Measurements from ENCODE around the gene FBXW12. TPM values are rescaled to one million over a fixed set of nuclear protein-coding genes. Genes with fewer than 3 reads are reported as not detected.

Gene FBXW12
- total and polyA plus RNA-seq, 2 of the 8 experiments (the other 6 are each of a cell fraction or from before 2014, with no cell fraction given) = 0.35 to 0.85 TPM

- no peak overlapping the region for H3K23ac ChIP-seq (ENCODE audit: insufficient read length)
- no peak overlapping the region for H2BK12ac ChIP-seq (ENCODE audit: low read depth, low read length)
- no peak overlapping the region for H3K56ac ChIP-seq (replicated peaks; ENCODE audit: insufficient read length, low read depth, low read length)
- no peak overlapping the region for H3K4me2 ChIP-seq (ENCODE audit: insufficient read depth in 1 of 2, low read depth in 2 of 2, low read length in 2 of 2)
- no peak overlapping the region for H2BK120ac ChIP-seq (replicated peaks; ENCODE audit: low read depth, low read length)
- H3K79me2 ChIP-seq (ENCODE audit: control insufficient read depth in 1 of 2, insufficient read depth in 2 of 2, low read length in 2 of 2) = no peaks in the 10 kb centered on the region
- DNase-seq (ENCODE audit: low read depth in 1 of 2, low spot score in 2 of 2) = no peak
- no peak overlapping the region for H3K9ac ChIP-seq (replicated peaks in 1 of 4; ENCODE audit: extremely low read depth in 1 of 4, low read depth in 3 of 4, low read length in 3 of 4)
- peaks cover 38 to 67% (median 61%) of the 10 kb centered on the region in 4 experiments for H3K36me3 ChIP-seq (ENCODE audit: control insufficient read depth in 2 of 4, insufficient read depth in 4 of 4, low read length in 3 of 4)
- FAIRE-seq = no peak
- H3K4ac ChIP-seq (replicated peaks; ENCODE audit: insufficient read length, low read depth, low read length) = no peak overlapping the region
- no peak overlapping the region for H2BK5ac ChIP-seq (ENCODE audit: low read depth, low read length)
- TF ChIP-seq JUN (IDR thresholded peaks at IDR 0.05; ENCODE audit: low read depth, low read length) = no peak
- no peak for TF ChIP-seq ATF2 (IDR thresholded peaks at IDR 0.05; ENCODE audit: low read length)
- no peak for TF ChIP-seq ATF3 (IDR thresholded peaks at IDR 0.05; ENCODE audit: insufficient read depth, low read depth, low read length)
- no peak for TF ChIP-seq RXRA (IDR thresholded peaks at IDR 0.05; ENCODE audit: insufficient read depth, low read depth, low read length)
- TF ChIP-seq SIN3A (conservative IDR thresholded peaks at IDR 0.05 in 1 of 2, IDR thresholded peaks at IDR 0.05 in 1 of 2; ENCODE audit: low read depth in 1 of 2, low read length in 2 of 2) = no peak
- no peak for TF ChIP-seq KDM1A (IDR thresholded peaks at IDR 0.05; ENCODE audit: borderline replicate concordance, low read length)
- no peak for TF ChIP-seq EP300 (IDR thresholded peaks at IDR 0.05; ENCODE audit: borderline replicate concordance in 1 of 2, low read depth in 2 of 2, low read length in 2 of 2)
- no peaks in the 10 kb centered on the region for H3K9me3 ChIP-seq (ENCODE audit: insufficient read depth in 2 of 2, low read depth in 1 of 2, low read length in 1 of 2)
- no peaks in the 10 kb centered on the region for H3K79me1 ChIP-seq (ENCODE audit: low read depth, low read length)
- H2AK5ac ChIP-seq (ENCODE audit: low read depth, low read length) = no peak overlapping the region
- 92% methylated on average over 13 of the region's 13 CpGs; no CpG with 5 or more reads in 1 of the 2 experiments for WGBS, 2 experiments (ENCODE audit: extremely low coverage in 1 of 2, insufficient coverage in 1 of 2, insufficient read length in 1 of 2, insufficient replicate concordance in 2 of 2, low coverage in 1 of 2, low lambda C conversion rate in 2 of 2, missing lambda C conversion rate in 1 of 2)
- ChIA-PET POLR2A (ENCODE audit: partially characterized antibody) (interaction anchor here (20.2 kb wide), 1 partner anchor 17 kb away, joined by 650 read pairs; the partner anchor contains the start of gene PLXNB1), CTCF (ENCODE audit: partially characterized antibody) (interaction anchor here (1.0 to 9.2 kb wide), 5 partner anchors 11 to 143 kb away, joined by 3 to 220 read pairs (median 8); no protein-coding TSS in a partner anchor)
- no peak overlapping the region for H2BK20ac ChIP-seq (ENCODE audit: low read length)
- no peak overlapping the region for H3K27ac ChIP-seq (ENCODE audit: low read depth, low read length)
- H4K5ac ChIP-seq (ENCODE audit: insufficient read length, low read depth, low read length) = no peak overlapping the region
- no peak overlapping the region for H2BK15ac ChIP-seq (ENCODE audit: low read length)
- H3K18ac ChIP-seq (ENCODE audit: extremely low read depth, low read length) = no peak overlapping the region
- no peaks in the 10 kb centered on the region for H3K27me3 ChIP-seq (replicated peaks in 1 of 4; ENCODE audit: control insufficient read depth in 3 of 4, extremely low read depth in 1 of 4, insufficient read depth in 3 of 4, low read length in 3 of 4)
- H3K4me3 ChIP-seq (ENCODE audit: extremely low read depth in 1 of 4, insufficient read depth in 2 of 4, low read depth in 3 of 4, low read length in 4 of 4) = no peak overlapping the region
- H4K20me1 ChIP-seq (replicated peaks in 1 of 2; ENCODE audit: control insufficient read depth in 1 of 2, insufficient read depth in 2 of 2, low read length in 2 of 2) = peaks cover 5 to 21% of the 10 kb centered on the region in 2 experiments
- no peak overlapping the region; the same call in 1 of the 2 replicates for H4K8ac ChIP-seq (ENCODE audit: extremely low read depth, insufficient read depth, low read length)
- no peaks in the 10 kb centered on the region for H3K23me2 ChIP-seq (ENCODE audit: low read depth, low read length)
- H3K4me1 ChIP-seq (replicated peaks in 1 of 4; ENCODE audit: control insufficient read depth in 3 of 4, insufficient read depth in 4 of 4, low read length in 3 of 4) = no peaks in the 10 kb centered on the region
- no peak overlapping the region for H2AFZ ChIP-seq (ENCODE audit: low read length)
- H3K14ac ChIP-seq (ENCODE audit: insufficient read length) = no peak overlapping the region
- no peak overlapping the region for H4K91ac ChIP-seq (replicated peaks; ENCODE audit: insufficient read length, low read length)
Measured at GRCh38 chr3:48405343-48405881, 33.4 kb downstream of the FBXW12 start.

Data from H1 (cell line).